IMR-90 (cell line): Measurements from ENCODE around the gene MYO1A. TPM values are rescaled to one million over a fixed set of nuclear protein-coding genes. Genes with fewer than 3 reads are reported as not detected.
A peak's percentile ranks its signal among the peaks of the same experiment; 100 is the strongest.

ENCODE experiments used
- ATAC-seq: fragments of 200-7000 bp; cut with Tn5 transposase; 2 replicates; pipeline ENCODE4 v1.9.1; 2020; ENCODE audit warnings: low read depth, mild to moderate bottlenecking, moderate library complexity
- BruUV-seq: library from RNA; stranded (reverse); fragments of 400-500 nt; replicated peaks from 2 replicates; lab custom pipeline; 2021; lab: Mats Ljungman, UMichigan
- CTCF ChIA-PET: fragments of 300-600 bp; formaldehyde crosslinking; extraction: SDS; loops from one replicate; lab custom pipeline; 2021; ENCODE audit warnings: antibody characterized with exemption; lab: Yijun Ruan, JAX
- POLR2A ChIA-PET: fragments of 300-600 bp; sonication (Branson Sonifier 250); formaldehyde crosslinking; loops from one replicate; lab custom pipeline; 2022; ENCODE audit warnings: antibody characterized with exemption; ENCODE audit not compliant: unreplicated experiment; lab: Charles Lee
- DNase-seq: peaks from one replicate; pipeline ENCODE4 v3.0.0; 2013
- H2AFZ ChIP-seq: replicated peaks from 2 replicates; pipeline ENCODE3; 2013; ENCODE audit warnings: low read length, mild to moderate bottlenecking; ENCODE audit not compliant: poor library complexity
- H2AK5ac ChIP-seq: 2 replicates; pipeline ENCODE4 v1.6.1; 2013; ENCODE audit warnings: low read depth, low read length, inconsistent platforms
- H2AK9ac ChIP-seq: replicated peaks from 2 replicates; pipeline ENCODE3; 2013; ENCODE audit warnings: mild to moderate bottlenecking, low read depth, low read length, moderate library complexity; ENCODE audit not compliant: poor library complexity
- H2BK120ac ChIP-seq: 2 replicates; pipeline ENCODE4 v1.6.1; 2013; ENCODE audit warnings: low read depth, low read length, inconsistent platforms
- H2BK15ac ChIP-seq: 3 replicates; pipeline ENCODE4 v1.6.1; 2013; ENCODE audit warnings: low read depth, low read length, inconsistent platforms
- H2BK20ac ChIP-seq: 2 replicates; pipeline ENCODE4 v1.6.1; 2013; ENCODE audit warnings: low read depth, mild to moderate bottlenecking, inconsistent platforms, low read length, moderate library complexity
- H2BK5ac ChIP-seq: 2 replicates; pipeline ENCODE4 v1.6.1; 2013; ENCODE audit warnings: mild to moderate bottlenecking, low read depth, low read length, inconsistent platforms; ENCODE audit not compliant: poor library complexity, severe bottlenecking
- H3K14ac ChIP-seq: replicated peaks from 2 replicates; pipeline ENCODE4 v1.6.1; 2013; ENCODE audit warnings: low read depth, low read length, inconsistent platforms
- H3K18ac ChIP-seq: 2 replicates; pipeline ENCODE4 v1.6.1; 2013; ENCODE audit warnings: low read depth, low read length, control low read depth
- H3K23ac ChIP-seq: 2 replicates; pipeline ENCODE4 v1.6.1; 2013; ENCODE audit warnings: low read depth, low read length, inconsistent platforms
- H3K27ac ChIP-seq: 2 replicates; pipeline ENCODE4 v1.5.1; 2013; ENCODE audit warnings: mild to moderate bottlenecking, control low read depth, low read length; ENCODE audit not compliant: insufficient read depth
- H3K27me3 ChIP-seq: 2 replicates; pipeline ENCODE4 v1.6.1; 2013; ENCODE audit warnings: low read length; ENCODE audit not compliant: control insufficient read depth, insufficient read depth
- H3K36me3 ChIP-seq: 2 replicates; pipeline ENCODE4 v1.6.1; 2013; ENCODE audit warnings: low read length, mixed read lengths; ENCODE audit not compliant: control insufficient read depth, insufficient read depth
- H3K4ac ChIP-seq: 2 replicates; pipeline ENCODE4 v1.6.1; 2013; ENCODE audit warnings: low read depth, low read length, inconsistent platforms
- H3K4me1 ChIP-seq: 2 replicates; pipeline ENCODE4 v1.6.1; 2013; ENCODE audit warnings: low read length, mixed read lengths; ENCODE audit not compliant: control insufficient read depth, insufficient read depth
- H3K4me2 ChIP-seq: 2 replicates; pipeline ENCODE4 v1.6.1; 2013; ENCODE audit warnings: low read depth, mild to moderate bottlenecking, control low read depth, low read length, moderate library complexity
- H3K4me3 ChIP-seq: 2 replicates; pipeline ENCODE4 v1.5.1; 2013; ENCODE audit warnings: low read depth, mild to moderate bottlenecking, control low read depth, low read length, moderate library complexity; ENCODE audit not compliant: insufficient read depth
- H3K56ac ChIP-seq: 2 replicates; pipeline ENCODE4 v1.6.1; 2013; ENCODE audit warnings: low read length, inconsistent platforms; ENCODE audit not compliant: insufficient read depth; ENCODE audit errors: extremely low read depth
- H3K79me1 ChIP-seq, 2 experiments: 2 replicates each; pipeline ENCODE4 v1.6.1; 2013; ENCODE audit warnings: low read length in 2 of 2, inconsistent platforms in 1 of 2, low read depth in 1 of 2
- H3K9ac ChIP-seq: 2 replicates; pipeline ENCODE4 v1.6.1; 2013; ENCODE audit warnings: low read depth, low read length, control low read depth
- H3K9me1 ChIP-seq: 2 replicates; pipeline ENCODE4 v1.6.1; 2013; ENCODE audit warnings: low read length, inconsistent platforms; ENCODE audit not compliant: insufficient read depth
- H3K9me3 ChIP-seq: 2 replicates; pipeline ENCODE4 v1.6.1; 2013; ENCODE audit warnings: low read length; ENCODE audit not compliant: control insufficient read depth, insufficient read depth
- H4K20me1 ChIP-seq: 2 replicates; pipeline ENCODE4 v1.6.1; 2013; ENCODE audit warnings: low read length, inconsistent platforms; ENCODE audit not compliant: insufficient read depth
- H4K5ac ChIP-seq: 2 replicates; pipeline ENCODE4 v1.6.1; 2013; ENCODE audit warnings: mild to moderate bottlenecking, low read depth, low read length, control low read depth
- H4K8ac ChIP-seq, 2 experiments: 2 replicates each; pipeline ENCODE4 v1.6.1; 2013; ENCODE audit warnings: low read depth in 2 of 2, low read length in 2 of 2, control low read depth in 1 of 2, inconsistent platforms in 1 of 2
- H4K91ac ChIP-seq: 2 replicates; pipeline ENCODE4 v1.6.1; 2013; ENCODE audit warnings: low read depth, low read length, inconsistent platforms; ENCODE audit not compliant: insufficient read depth
- BHLHE40 ChIP-seq: fragments of 150-350 bp; IDR thresholded peaks from 2 replicates; pipeline ENCODE4 v1.6.1; 2016; ENCODE audit warnings: mild to moderate bottlenecking, low read depth, low read length
- CEBPB ChIP-seq: IDR thresholded peaks from 2 replicates; pipeline ENCODE4 v1.6.1; 2012; ENCODE audit warnings: low read depth, low read length, improper control_type of control experiment
- CHD1 ChIP-seq: IDR thresholded peaks from 2 replicates; pipeline ENCODE4 v1.6.1; 2012; ENCODE audit warnings: low read depth, low read length, improper control_type of control experiment
- CTCF ChIP-seq: conservative IDR thresholded peaks from 2 replicates; pipeline ENCODE4 v1.5.1; 2012; ENCODE audit warnings: mild to moderate bottlenecking, low read depth, low read length, improper control_type of control experiment
- ELK1 ChIP-seq: fragments of 150-350 bp; IDR thresholded peaks from 2 replicates; pipeline ENCODE4 v1.6.1; 2016; ENCODE audit warnings: low read depth, mild to moderate bottlenecking, low read length, moderate library complexity, borderline replicate concordance
- FOS ChIP-seq: fragments of 150-350 bp; IDR thresholded peaks from 2 replicates; pipeline ENCODE4 v1.6.1; 2016; ENCODE audit warnings: low read depth, low read length
- MAFK ChIP-seq: IDR thresholded peaks from 2 replicates; pipeline ENCODE4 v1.6.1; 2012; ENCODE audit warnings: low read depth, low read length, improper control_type of control experiment
- MAZ ChIP-seq: IDR thresholded peaks from 2 replicates; pipeline ENCODE4 v1.6.1; 2012; ENCODE audit warnings: low read depth, mild to moderate bottlenecking, low read length, improper control_type of control experiment, moderate library complexity, borderline replicate concordance
- MXI1 ChIP-seq: IDR thresholded peaks from 2 replicates; pipeline ENCODE4 v1.6.1; 2012; ENCODE audit warnings: low read depth, mild to moderate bottlenecking, low read length, moderate library complexity, borderline replicate concordance
- NFE2L2 ChIP-seq: fragments of 150-350 bp; IDR thresholded peaks from 2 replicates; pipeline ENCODE4 v1.6.1; 2016; ENCODE audit warnings: low read depth, mild to moderate bottlenecking, low read length
- POLR2A ChIP-seq: IDR thresholded peaks from 2 replicates; pipeline ENCODE4 v1.6.1; 2012; ENCODE audit warnings: mild to moderate bottlenecking, low read depth, low read length
- RAD21 ChIP-seq: IDR thresholded peaks from 2 replicates; pipeline ENCODE4 v1.6.1; 2012; ENCODE audit warnings: low read length, improper control_type of control experiment
- RCOR1 ChIP-seq: IDR thresholded peaks from 2 replicates; pipeline ENCODE4 v1.6.1; 2012; ENCODE audit warnings: mild to moderate bottlenecking, low read length, improper control_type of control experiment; ENCODE audit not compliant: insufficient replicate concordance
- RFX5 ChIP-seq: IDR thresholded peaks from 2 replicates; pipeline ENCODE4 v1.8.0; 2012; ENCODE audit warnings: low read depth, mild to moderate bottlenecking, low read length, moderate library complexity
- SMC3 ChIP-seq: fragments of 150-350 bp; IDR thresholded peaks from 2 replicates; pipeline ENCODE4 v1.6.1; 2016; ENCODE audit warnings: low read depth, mild to moderate bottlenecking, antibody characterized with exemption, low read length, moderate library complexity
- WGBS, 2 experiments: methylation state at CpG; one replicate each; pipeline versions ENCODE4 v1.1.5 to v1.1.7; 2013; ENCODE audit warnings: missing lambda C conversion rate in 2 of 2; ENCODE audit not compliant: insufficient read length in 1 of 2; ENCODE audit errors: extremely low coverage in 2 of 2; 5-methylcytosine and 5-hydroxymethylcytosine counted together
- dilution Hi-C: fragments of 300-500 bp; cut with HindIII; formaldehyde crosslinking; loops from one replicate; pipeline ENCODE4 v1.14.3; 2018; ENCODE audit warnings: low sequenced_read_pairs; ENCODE audit not compliant: unreplicated experiment
- in situ Hi-C: fragments of 300-500 bp; cut with MboI; formaldehyde crosslinking; loops from 3 replicates; pipeline ENCODE4 v1.14.3; 2019; ENCODE audit warnings: low sequenced_read_pairs, inconsistent platforms, mixed read lengths
- intact Hi-C: fragments of 100-400 bp; cut with micrococcal nuclease; formaldehyde crosslinking; loops from 2 replicates; pipeline ENCODE4 v1.10.0; 2022
- polyA plus RNA-seq, 3 experiments: library from polyadenylated mRNA; depleted of rRNA; stranded (reverse); fragments of >200 nt; gene quantifications; 2 replicates each; pipeline ENCODE4 v1.2.3, GENCODE V29; 2012; ENCODE audit warnings: low replicate concordance in 1 of 3
- total RNA-seq: library from RNA; depleted of rRNA; stranded (reverse); fragments of >200 nt; gene quantifications from 2 replicates; pipeline ENCODE4 v1.2.3, GENCODE V29; 2012

Gene MYO1A
- total and polyA plus RNA-seq, 2 of the 4 experiments (the other 2 are of a cell fraction): under 0.01 TPM; not detected in 1

GRCh38 chr12:57069523-57069922 is 19.6 kb upstream of the MYO1A start:
- peaks cover 3% of the 10 kb centered on the region for H3K4me1 ChIP-seq
- DNase-seq: peak; percentile 87
- H3K9me3 ChIP-seq: no peaks in the 10 kb centered on the region
- H3K79me1 ChIP-seq: peaks cover 5 to 11% of the 10 kb centered on the region in 2 experiments; a peak in 2 of 4 replicates
- no peak overlapping the region for H3K23ac ChIP-seq
- ChIA-PET POLR2A (interaction anchor here (1.3 kb wide), 1 partner anchor 42 kb away, joined by 12 read pairs; the partner anchor contains the start of gene STAT6), CTCF (interaction anchor here (0.7 to 1.5 kb wide), 11 partner anchors 9 to 106 kb away, joined by 3 to 24 read pairs (median 4); partner anchors contain the start of genes NEMP1 and STAT6)
- H3K9ac ChIP-seq: peak overlapping the region; percentile 47
- peak overlapping the region; percentile 56; the same call in 1 of the 2 replicates for H2BK20ac ChIP-seq
- peak overlapping the region; percentile 57; the same call in 1 of the 2 replicates for H4K91ac ChIP-seq
- no TSS peak for BruUV-seq
- peak overlapping the region; percentile 45 for H2AK9ac ChIP-seq
- ATAC-seq: peak; percentile 99
- peak overlapping the region; percentile 20 for H2BK5ac ChIP-seq
- peak overlapping the region in 1 of 2 experiments; percentile 27; a peak in 1 of 4 replicates for H4K8ac ChIP-seq
- WGBS, 2 experiments: 16% methylated on average over 2 of the region's 3 CpGs; no CpG with 5 or more reads in 1 of the 2 experiments
- peak overlapping the region; percentile 38; the same call in 1 of the 2 replicates for H3K18ac ChIP-seq
- H3K27ac ChIP-seq: peak overlapping the region; percentile 70
- intact Hi-C loops: loop anchor here (1.0 to 5.0 kb wide), 5 partner anchors 24 to 168 kb away; a partner anchor contains a TSS
- no peaks in the 10 kb centered on the region for H3K9me1 ChIP-seq
- H3K4me3 ChIP-seq: no peak overlapping the region
- H3K36me3 ChIP-seq: peaks cover 2% of the 10 kb centered on the region
- H3K27me3 ChIP-seq: no peaks in the 10 kb centered on the region
- no peak overlapping the region for H3K56ac ChIP-seq
- no peaks in the 10 kb centered on the region for H4K20me1 ChIP-seq
- no peak overlapping the region; the same call in 2 of the 3 replicates for H2BK15ac ChIP-seq
- dilution Hi-C loops: no loop called here
- H2AK5ac ChIP-seq: no peak overlapping the region
- H3K4ac ChIP-seq: peak overlapping the region; percentile 66
- no peak overlapping the region for H3K4me2 ChIP-seq
- peak overlapping the region; percentile 32 for H4K5ac ChIP-seq
- in situ Hi-C loops: loop anchor here (5.0 to 10.0 kb wide), 3 partner anchors 43 to 315 kb away; partner anchors contain the start of genes PRIM1 and STAT6
- H3K14ac ChIP-seq: peak overlapping the region; percentile 72
- H2BK120ac ChIP-seq: peak overlapping the region; percentile 38; the same call in 1 of the 2 replicates
- peak overlapping the region; percentile 53 for H2AFZ ChIP-seq
- TF ChIP-seq RAD21 (peak; percentile 96), RFX5 (no peak), BHLHE40 (no peak), NFE2L2 (0 out of 2 replicates have a peak, but pooled peaks have one; percentile 8), CHD1 (no peak), POLR2A (no peak; the same call in 1 of the 2 replicates), SMC3 (peak; percentile 97), MAZ (no peak), FOS (no peak), MAFK (peak; percentile 42; the same call in 1 of the 2 replicates), CTCF (peak; percentile 91), RCOR1 (no peak), CEBPB (peak; percentile 54; the same call in 1 of the 2 replicates), ELK1 (no peak), MXI1 (no peak)
